ENCODE results near the gene BAHD1.

- TF ChIP-seq CTCF (IDR thresholded peaks at IDR 0.05) (no peak), EZH2 (IDR thresholded peaks at IDR 0.05; ENCODE audit: borderline replicate concordance, insufficient read depth, low read depth, low read length, poor library complexity, severe bottlenecking) (no peak)
Observed at GRCh38 chr15:40451527-40452158, 10.9 kb downstream of the BAHD1 start.

Data from B cell (primary cell).